B cell (primary cell): ENCODE data around the gene KATNB1. TPM values are rescaled to one million over a fixed set of nuclear protein-coding genes. Genes with fewer than 3 reads are reported as not detected.
A peak's percentile ranks its signal among the peaks of the same experiment; 100 is the strongest.

Experiments used
- ATAC-seq: fragments of 200-7000 bp; cut with Tn5 transposase; one replicate; pipeline ENCODE4 v1.10.0; 2021; ENCODE audit warnings: low read depth, mild to moderate bottlenecking, moderate number of reproducible peaks, moderate library complexity
- CTCF ChIA-PET: fragments of 350-600 bp; sonication (Branson Sonifier 250); formaldehyde crosslinking; loops from one replicate; lab custom pipeline; 2021; ENCODE audit warnings: antibody characterized with exemption, inconsistent platforms; lab: Charles Lee
- POLR2A ChIA-PET: fragments of 350-600 bp; sonication (Branson Sonifier 250); formaldehyde crosslinking; loops from one replicate; lab custom pipeline; 2021; ENCODE audit warnings: antibody characterized with exemption; lab: Charles Lee
- DNase-seq: peaks from one replicate; pipeline ENCODE4 v3.0.0; 2013
- H2AFZ ChIP-seq: 2 replicates; pipeline ENCODE4 v1.6.1; 2012; ENCODE audit warnings: mild to moderate bottlenecking, low read depth, low read length; ENCODE audit not compliant: insufficient read depth, poor library complexity, severe bottlenecking
- H3K27ac ChIP-seq, 2 donors: 1 replicate in 1 of 2; 2 replicates in 1 of 2; pipeline ENCODE4 v1.5.1; 2012 to 2013; ENCODE audit warnings: low read length in 2 of 2, mild to moderate bottlenecking in 2 of 2, moderate library complexity in 1 of 2
- H3K27me3 ChIP-seq, 4 experiments: fragments of 200-600 bp in 1 of 4; sonication (generic) in 1 of 4; replicated peaks in 1 of 4; 1 replicate in 2 of 4; 2 replicates in 2 of 4; pipeline versions ENCODE4 v1.6.1 to v1.7.0; 2013 to 2016; ENCODE audit warnings: low read length in 3 of 4, mild to moderate bottlenecking in 2 of 4, mixed read lengths in 1 of 4, moderate library complexity in 1 of 4; ENCODE audit not compliant: insufficient read depth in 4 of 4, control insufficient read depth in 3 of 4; ENCODE audit errors: control extremely low read depth in 1 of 4
- H3K36me3 ChIP-seq, 2 experiments: replicated peaks in 1 of 2; 1 replicate in 1 of 2; 2 replicates in 1 of 2; pipeline versions ENCODE4 v1.6.1 to v1.7.1; 2013; ENCODE audit warnings: low read length in 1 of 2; ENCODE audit not compliant: insufficient read depth in 2 of 2, control insufficient read depth in 1 of 2; ENCODE audit errors: control extremely low read depth in 1 of 2, extremely low read depth in 1 of 2
- H3K4me1 ChIP-seq, 2 donors: fragments of 200-600 bp in 1 of 2; sonication (generic) in 1 of 2; 1 replicate in 1 of 2; 2 replicates in 1 of 2; pipeline versions ENCODE4 v1.5.1 to v1.6.1; 2013 to 2017; ENCODE audit warnings: low read length in 2 of 2; ENCODE audit not compliant: control insufficient read depth in 2 of 2, insufficient read depth in 2 of 2
- H3K4me2 ChIP-seq: replicated peaks from 2 replicates; pipeline ENCODE3; 2012; ENCODE audit warnings: mild to moderate bottlenecking, low read depth, low read length; ENCODE audit not compliant: poor library complexity, severe bottlenecking
- H3K4me3 ChIP-seq, 5 experiments: fragments of 200-600 bp in 1 of 5; sonication (generic) in 1 of 5; 1 replicate in 3 of 5; 2 replicates in 2 of 5; pipeline versions ENCODE4 v1.5.1 to v1.7.0; 2011 to 2016; ENCODE audit warnings: low read length in 4 of 5, mild to moderate bottlenecking in 4 of 5, low read depth in 2 of 5, control low read depth in 1 of 5, moderate library complexity in 1 of 5; ENCODE audit not compliant: insufficient read depth in 1 of 5; ENCODE audit errors: control extremely low read depth in 1 of 5, extremely low read depth in 1 of 5
- H3K79me2 ChIP-seq: fragments of 200-600 bp; sonication (generic); one replicate; pipeline ENCODE4 v1.6.0; 2016; ENCODE audit warnings: low read length; ENCODE audit not compliant: control insufficient read depth, insufficient read depth
- H3K9ac ChIP-seq: fragments of 200-600 bp; sonication (generic); 2 replicates; pipeline ENCODE4 v1.6.1; 2017; ENCODE audit warnings: mild to moderate bottlenecking, low read length, moderate library complexity
- H3K9me3 ChIP-seq, 3 donors: one replicate each; pipeline versions ENCODE4 v1.6.1 to v1.7.1; 2013; ENCODE audit warnings: low read length in 2 of 3; ENCODE audit not compliant: control insufficient read depth in 2 of 3, insufficient read depth in 1 of 3; ENCODE audit errors: control extremely low read depth in 1 of 3
- H4K20me1 ChIP-seq: 2 replicates; pipeline ENCODE4 v1.6.0; 2012; ENCODE audit warnings: mild to moderate bottlenecking, low read length; ENCODE audit not compliant: insufficient read depth, control insufficient read depth, poor library complexity, severe bottlenecking
- H3K27ac Mint-ChIP-seq: one replicate; pipeline ENCODE4 v1.8.0; 2021; ENCODE audit warnings: mixed read lengths
- H3K27me3 Mint-ChIP-seq: one replicate; pipeline ENCODE4 v1.8.0; 2021; ENCODE audit warnings: mixed read lengths
- H3K4me1 Mint-ChIP-seq: one replicate; pipeline ENCODE4 v1.8.0; 2021; ENCODE audit warnings: mixed read lengths
- H3K4me3 Mint-ChIP-seq: one replicate; pipeline ENCODE4 v1.8.0; 2021; ENCODE audit warnings: mixed read lengths
- H3K9me3 Mint-ChIP-seq: one replicate; pipeline ENCODE4 v1.8.0; 2022; ENCODE audit warnings: mixed read lengths; ENCODE audit not compliant: insufficient read depth
- EZH2 ChIP-seq: IDR thresholded peaks from 2 replicates; pipeline ENCODE4 v1.6.1; 2012; ENCODE audit warnings: borderline replicate concordance, low read depth, mild to moderate bottlenecking, moderate library complexity, low read length; ENCODE audit not compliant: insufficient read depth, poor library complexity, severe bottlenecking
- WGBS: methylation state at CpG from one replicate; pipeline ENCODE4 v1.1.5; 2013; ENCODE audit warnings: missing lambda C conversion rate; ENCODE audit not compliant: insufficient coverage; 5-methylcytosine and 5-hydroxymethylcytosine counted together
- intact Hi-C: fragments of 100-400 bp; cut with micrococcal nuclease; formaldehyde crosslinking; loops from one replicate; pipeline ENCODE4 v1.10.0; 2022
- polyA plus RNA-seq: library from polyadenylated mRNA; depleted of rRNA; stranded (reverse); fragments of >200 nt; gene quantifications from 2 replicates; pipeline ENCODE4 v1.2.3, GENCODE V29; 2012
- total RNA-seq, 2 donors: library from RNA; stranded (reverse); fragments of 120-200 nt in 1 of 2; gene quantifications; 1 replicate in 1 of 2; 2 replicates in 1 of 2; pipeline versions ENCODE4 v1.2.3 to v1.2.4, GENCODE V29; 2013 to 2022
- TF ChIP-seq, protein P1 (sequence below): fragments of 200-600 bp; IDR thresholded peaks from one replicate; pipeline ENCODE4 v1.8.0; 2022; ENCODE audit warnings: antibody characterized with exemption, mild to moderate bottlenecking

Gene KATNB1
- total and polyA plus RNA-seq, 2 donors (not counting 1 experiment from before 2014, with no cell fraction given) = 20.3 to 29.0 TPM

DNA sequence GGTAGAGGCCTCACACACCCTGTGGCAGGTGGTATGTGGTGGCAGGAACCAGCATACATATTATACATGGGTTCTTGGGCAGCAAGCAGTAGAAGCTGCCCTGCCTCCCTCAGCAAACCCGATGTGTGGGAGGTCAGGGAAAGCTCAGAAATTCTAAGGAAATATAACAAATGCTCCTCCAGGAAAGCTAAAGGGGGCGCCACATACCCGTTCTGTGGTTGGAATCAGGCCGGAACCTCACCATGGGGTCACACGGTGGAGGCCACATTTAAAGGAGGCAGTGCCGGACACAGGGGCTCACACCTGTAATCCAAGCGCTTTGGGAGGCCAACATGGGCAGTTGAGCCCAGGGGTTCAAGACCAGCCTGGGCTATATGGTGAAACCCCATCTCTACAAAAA, 12.4 kb upstream of the KATNB1 start:
- CTCF ChIA-PET = no interaction called here
- POLR2A ChIA-PET = no interaction called here
- H3K36me3 ChIP-seq = no peaks in the 10 kb centered on the region
- H3K27ac ChIP-seq = no peak overlapping the region
- Mint-ChIP-seq H3K27me3 (no peaks in the 10 kb centered on the region), H3K27ac (no peak overlapping the region), H3K4me1 (peaks cover 5% of the 10 kb centered on the region), H3K9me3 (no peaks in the 10 kb centered on the region), H3K4me3 (no peak overlapping the region)
- no peaks in the 10 kb centered on the region for H3K27me3 ChIP-seq
- peaks cover 0 to 8% of the 10 kb centered on the region in 2 donors for H3K4me1 ChIP-seq
- no peak overlapping the region for H3K4me3 ChIP-seq
- TF ChIP-seq, protein P1, sequence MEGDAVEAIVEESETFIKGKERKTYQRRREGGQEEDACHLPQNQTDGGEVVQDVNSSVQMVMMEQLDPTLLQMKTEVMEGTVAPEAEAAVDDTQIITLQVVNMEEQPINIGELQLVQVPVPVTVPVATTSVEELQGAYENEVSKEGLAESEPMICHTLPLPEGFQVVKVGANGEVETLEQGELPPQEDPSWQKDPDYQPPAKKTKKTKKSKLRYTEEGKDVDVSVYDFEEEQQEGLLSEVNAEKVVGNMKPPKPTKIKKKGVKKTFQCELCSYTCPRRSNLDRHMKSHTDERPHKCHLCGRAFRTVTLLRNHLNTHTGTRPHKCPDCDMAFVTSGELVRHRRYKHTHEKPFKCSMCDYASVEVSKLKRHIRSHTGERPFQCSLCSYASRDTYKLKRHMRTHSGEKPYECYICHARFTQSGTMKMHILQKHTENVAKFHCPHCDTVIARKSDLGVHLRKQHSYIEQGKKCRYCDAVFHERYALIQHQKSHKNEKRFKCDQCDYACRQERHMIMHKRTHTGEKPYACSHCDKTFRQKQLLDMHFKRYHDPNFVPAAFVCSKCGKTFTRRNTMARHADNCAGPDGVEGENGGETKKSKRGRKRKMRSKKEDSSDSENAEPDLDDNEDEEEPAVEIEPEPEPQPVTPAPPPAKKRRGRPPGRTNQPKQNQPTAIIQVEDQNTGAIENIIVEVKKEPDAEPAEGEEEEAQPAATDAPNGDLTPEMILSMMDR = no peak
- no peak for TF ChIP-seq EZH2
- no peak overlapping the region for H3K9ac ChIP-seq
- intact Hi-C loops = loop anchor here (10.0 kb wide), 1 partner anchor 148 kb away; no protein-coding TSS in a partner anchor
- peaks cover 0 to under 1% (median 0%) of the 10 kb centered on the region in 3 donors for H3K9me3 ChIP-seq
- ATAC-seq = no peak
- no peak for DNase-seq
- no peaks in the 10 kb centered on the region for H3K79me2 ChIP-seq
- H2AFZ ChIP-seq = no peak overlapping the region
- H3K4me2 ChIP-seq = no peak overlapping the region
- H4K20me1 ChIP-seq = no peaks in the 10 kb centered on the region
- WGBS = 92% methylated on average over 7 of the region's 7 CpGs

DNA sequence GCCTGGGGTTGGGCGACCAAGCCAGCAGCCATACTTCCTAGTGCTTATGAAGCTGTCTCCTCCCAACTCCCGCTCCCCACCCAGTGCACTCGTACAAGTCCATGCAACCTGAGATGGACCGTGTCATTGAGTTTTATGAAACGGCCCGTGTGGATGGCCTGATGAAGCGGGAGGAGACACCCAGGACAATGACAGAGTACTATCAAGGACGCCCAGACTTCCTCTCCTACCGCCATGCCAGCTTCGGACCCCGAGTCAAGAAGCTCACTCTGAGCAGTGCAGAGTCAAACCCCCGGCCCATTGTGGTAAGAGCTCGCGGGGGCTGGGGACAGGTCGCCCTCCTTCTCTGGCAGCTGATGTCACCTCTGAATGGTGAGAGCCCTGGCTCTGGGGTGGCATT, 11.0 kb upstream of the KATNB1 start:
- no peak overlapping the region for H3K4me3 ChIP-seq
- Mint-ChIP-seq H3K9me3 (no peaks in the 10 kb centered on the region), H3K27me3 (no peaks in the 10 kb centered on the region), H3K4me1 (peaks cover 5% of the 10 kb centered on the region), H3K27ac (no peak overlapping the region), H3K4me3 (no peak overlapping the region)
- DNase-seq (no peak), ATAC-seq (no peak)
- no peaks in the 10 kb centered on the region for H3K36me3 ChIP-seq
- no peak for TF ChIP-seq EZH2
- TF ChIP-seq, protein P1 = no peak
- no peak overlapping the region for H3K27ac ChIP-seq
- CTCF ChIA-PET = no interaction called here
- H3K79me2 ChIP-seq = no peaks in the 10 kb centered on the region
- H4K20me1 ChIP-seq = no peaks in the 10 kb centered on the region
- intact Hi-C loops = loop anchor here (10.0 kb wide), 1 partner anchor 150 kb away; no protein-coding TSS in a partner anchor
- POLR2A ChIA-PET = interaction anchor here (0.7 kb wide), 1 partner anchor 60 kb away, joined by 5 read pairs; no protein-coding TSS in a partner anchor
- H3K9me3 ChIP-seq = peaks cover 0 to 4% (median 0%) of the 10 kb centered on the region in 3 donors
- H2AFZ ChIP-seq = peak overlapping the region; percentile 31
- H3K4me2 ChIP-seq = no peak overlapping the region
- WGBS = 91% methylated on average over 14 of the region's 15 CpGs
- H3K27me3 ChIP-seq = no peaks in the 10 kb centered on the region
- peaks cover 0 to 8% of the 10 kb centered on the region in 2 donors for H3K4me1 ChIP-seq
- no peak overlapping the region for H3K9ac ChIP-seq
